AG09309 (cell line): Measurements from ENCODE around the gene PCDH15.

Experiments used
- DNase-seq: peaks from one replicate; pipeline ENCODE4 v3.0.0-alpha.2; 2010; ENCODE audit warnings: low read depth
- H3K4me3 ChIP-seq: 2 replicates; pipeline ENCODE4 v1.5.1; 2011; ENCODE audit warnings: mild to moderate bottlenecking, low read depth, low read length, moderate library complexity; ENCODE audit not compliant: control insufficient read depth
- TF ChIP-seq, protein P1 (sequence below): IDR thresholded peaks from 2 replicates; pipeline ENCODE4 v1.5.1; 2011; ENCODE audit warnings: mild to moderate bottlenecking, low read depth, low read length, inconsistent platforms; ENCODE audit not compliant: insufficient read depth, control insufficient read depth; ENCODE audit errors: missing control alignments

Gene PCDH15

DNA sequence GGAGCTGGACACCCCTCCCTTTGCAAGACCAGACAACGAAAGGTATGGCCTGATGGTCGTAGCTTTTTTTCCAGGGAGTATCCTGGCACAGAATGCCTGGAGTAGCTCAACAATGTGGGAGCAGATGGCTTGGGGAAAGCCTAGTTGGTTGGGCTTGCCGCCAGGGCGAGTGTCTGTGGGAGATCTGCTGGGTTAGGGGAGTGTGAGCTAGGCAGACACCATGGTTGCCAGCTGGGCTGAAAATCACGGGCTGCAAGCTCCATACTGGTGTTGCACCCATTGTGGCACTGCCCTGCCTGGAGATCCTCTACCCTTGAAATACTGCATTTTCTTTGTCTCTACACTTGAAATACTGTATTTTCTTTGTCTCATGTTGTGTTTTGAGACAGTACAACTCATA lies 538.3 kb downstream of the PCDH15 start:
- TF ChIP-seq, protein P1, sequence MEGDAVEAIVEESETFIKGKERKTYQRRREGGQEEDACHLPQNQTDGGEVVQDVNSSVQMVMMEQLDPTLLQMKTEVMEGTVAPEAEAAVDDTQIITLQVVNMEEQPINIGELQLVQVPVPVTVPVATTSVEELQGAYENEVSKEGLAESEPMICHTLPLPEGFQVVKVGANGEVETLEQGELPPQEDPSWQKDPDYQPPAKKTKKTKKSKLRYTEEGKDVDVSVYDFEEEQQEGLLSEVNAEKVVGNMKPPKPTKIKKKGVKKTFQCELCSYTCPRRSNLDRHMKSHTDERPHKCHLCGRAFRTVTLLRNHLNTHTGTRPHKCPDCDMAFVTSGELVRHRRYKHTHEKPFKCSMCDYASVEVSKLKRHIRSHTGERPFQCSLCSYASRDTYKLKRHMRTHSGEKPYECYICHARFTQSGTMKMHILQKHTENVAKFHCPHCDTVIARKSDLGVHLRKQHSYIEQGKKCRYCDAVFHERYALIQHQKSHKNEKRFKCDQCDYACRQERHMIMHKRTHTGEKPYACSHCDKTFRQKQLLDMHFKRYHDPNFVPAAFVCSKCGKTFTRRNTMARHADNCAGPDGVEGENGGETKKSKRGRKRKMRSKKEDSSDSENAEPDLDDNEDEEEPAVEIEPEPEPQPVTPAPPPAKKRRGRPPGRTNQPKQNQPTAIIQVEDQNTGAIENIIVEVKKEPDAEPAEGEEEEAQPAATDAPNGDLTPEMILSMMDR, result no peak
- no peak overlapping the region for H3K4me3 ChIP-seq
- DNase-seq, result no peak

DNA sequence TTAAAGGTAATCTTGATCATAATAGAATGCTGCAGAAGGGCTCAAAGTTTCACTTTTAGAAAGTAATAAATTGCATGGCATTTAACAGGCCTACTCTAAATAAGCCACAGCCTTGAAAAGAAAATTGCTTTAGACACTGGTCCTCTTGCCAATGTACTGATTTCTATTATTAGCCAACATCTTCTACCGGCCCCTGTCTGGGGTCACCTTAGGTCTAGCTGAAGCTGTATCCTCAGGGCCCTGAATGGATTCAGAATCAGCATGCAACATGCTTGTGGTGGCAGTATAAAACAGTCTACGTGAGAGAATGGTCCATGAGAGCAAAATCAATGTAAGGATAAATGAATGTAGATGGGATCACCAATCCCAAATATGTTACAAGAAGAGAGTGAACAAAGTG lies 541.9 kb downstream of the PCDH15 start:
- H3K4me3 ChIP-seq, result no peak overlapping the region
- DNase-seq, result no peak
- TF ChIP-seq, protein P1, result no peak

DNA sequence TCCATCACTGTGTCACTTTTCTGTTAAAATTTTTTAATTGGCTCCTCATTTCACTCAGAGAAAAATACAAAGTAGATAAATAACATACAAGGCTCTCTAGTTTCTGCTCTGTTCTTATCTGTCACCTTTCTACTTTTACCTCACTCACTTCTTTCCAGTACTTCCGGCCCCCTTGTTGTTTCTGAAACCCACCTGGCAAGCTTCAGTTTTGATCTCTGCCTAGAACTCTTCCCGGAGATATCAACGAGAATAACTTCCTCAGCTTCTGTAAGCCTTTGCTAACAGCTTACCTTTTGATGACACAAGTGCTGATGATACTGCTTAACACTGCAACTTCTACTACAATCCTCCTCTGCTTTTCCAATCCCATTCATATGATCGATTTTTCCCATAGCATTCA lies 566.2 kb downstream of the PCDH15 start:
- DNase-seq, result no peak
- TF ChIP-seq, protein P1, result no peak
- H3K4me3 ChIP-seq, result no peak overlapping the region

DNA sequence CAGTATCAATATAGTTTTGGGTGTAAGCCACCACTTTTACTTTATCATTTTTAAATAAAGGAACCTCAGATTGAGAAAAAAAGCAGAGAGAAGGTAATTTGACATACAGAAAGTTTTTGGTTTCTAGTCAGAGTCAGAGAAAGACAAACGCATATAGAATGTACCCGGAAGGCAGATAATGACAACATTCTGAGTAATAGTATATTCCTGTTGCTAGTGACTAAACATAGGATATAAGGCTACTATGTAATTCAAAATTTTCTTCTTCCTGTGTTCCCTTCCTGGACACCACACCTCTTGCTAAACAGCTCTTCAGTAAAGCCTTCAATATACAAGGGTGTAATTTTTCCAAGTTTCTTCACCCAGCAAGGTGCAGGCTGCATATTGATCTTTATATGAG lies 597.6 kb downstream of the PCDH15 start:
- no peak overlapping the region for H3K4me3 ChIP-seq
- TF ChIP-seq, protein P1, result no peak
- DNase-seq, result no peak

DNA sequence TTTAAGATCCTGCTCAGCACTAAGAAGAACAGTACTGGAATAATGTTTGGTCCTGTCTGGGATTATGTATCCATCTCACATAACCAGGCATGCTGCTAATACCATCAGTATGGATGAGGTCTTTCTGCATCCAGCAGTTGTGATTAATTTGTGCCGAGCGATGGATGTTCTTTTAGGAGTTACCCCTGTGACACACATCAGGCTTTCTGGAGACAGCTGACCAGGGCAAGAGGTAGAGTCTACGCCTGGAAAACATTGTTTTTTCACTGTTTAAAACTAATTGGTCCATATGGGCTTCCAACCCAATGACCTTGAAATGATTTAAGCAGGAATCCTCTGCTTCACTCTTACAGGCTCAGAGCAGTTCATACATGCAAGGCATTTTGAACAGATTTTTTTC lies 603.0 kb downstream of the PCDH15 start:
- TF ChIP-seq, protein P1, result no peak
- no peak overlapping the region for H3K4me3 ChIP-seq
- DNase-seq, result no peak

DNA sequence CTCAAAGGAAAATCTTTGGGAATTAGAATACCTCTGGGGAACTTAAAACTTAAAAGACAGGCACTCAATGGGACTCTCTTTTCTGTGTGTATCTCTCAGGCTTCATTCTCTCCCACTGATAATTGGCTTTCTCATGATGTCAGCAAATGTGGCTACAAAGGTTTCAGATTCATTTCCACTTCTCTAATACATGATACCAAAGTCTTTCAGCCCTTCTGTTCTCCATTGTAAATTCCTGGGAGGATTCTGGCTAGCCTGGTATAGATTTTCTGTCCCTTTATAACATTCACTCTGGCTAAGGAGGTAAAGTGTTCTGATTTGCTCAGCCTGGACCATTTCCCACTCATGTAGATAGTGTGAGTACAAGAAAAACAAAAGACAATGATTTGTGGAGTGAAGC lies 606.2 kb downstream of the PCDH15 start:
- TF ChIP-seq, protein P1, result no peak
- H3K4me3 ChIP-seq, result no peak overlapping the region
- DNase-seq, result no peak

DNA sequence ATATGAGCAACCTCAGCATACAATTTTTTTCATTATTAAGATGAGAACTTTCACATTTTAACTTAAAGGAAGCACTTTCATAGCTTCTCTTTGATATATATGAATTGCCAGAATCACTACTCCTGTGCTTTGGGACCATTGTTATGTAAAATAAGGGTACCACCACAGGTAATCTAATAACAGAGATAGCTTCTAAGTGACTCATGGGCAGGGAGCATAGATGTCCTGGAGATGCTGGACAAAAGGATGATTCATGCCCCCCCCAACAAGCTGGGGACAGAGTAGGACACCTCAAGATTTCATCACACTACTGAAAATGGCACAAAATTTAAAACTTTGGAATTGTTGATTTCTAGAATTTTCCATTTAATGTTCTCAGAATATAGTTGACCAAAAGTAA lies 641.1 kb downstream of the PCDH15 start:
- no peak overlapping the region for H3K4me3 ChIP-seq
- TF ChIP-seq, protein P1, result no peak
- DNase-seq, result no peak
